H9 (cell line): ENCODE data around the gene PCNX2. TPM values are rescaled to one million over a fixed set of nuclear protein-coding genes. Genes with fewer than 3 reads are reported as not detected.

Experiments used
- DNase-seq: peaks from one replicate; pipeline ENCODE4 v3.0.0-alpha.2; 2017
- H2AFZ ChIP-seq: one replicate; pipeline ENCODE4 v1.6.1; 2013; ENCODE audit warnings: mild to moderate bottlenecking, low read length, control low read depth, moderate library complexity
- H2AK5ac ChIP-seq: 2 replicates; pipeline ENCODE4 v1.6.1; 2013; ENCODE audit warnings: low read length, control low read depth, mixed read lengths; ENCODE audit not compliant: insufficient read length
- H2BK120ac ChIP-seq: one replicate; pipeline ENCODE4 v1.6.1; 2013; ENCODE audit warnings: low read depth, mild to moderate bottlenecking, low read length, control low read depth, inconsistent platforms; ENCODE audit not compliant: poor library complexity, severe bottlenecking
- H2BK12ac ChIP-seq: 2 replicates; pipeline ENCODE4 v1.6.1; 2013; ENCODE audit warnings: low read length, control low read depth, mixed read lengths, low read depth; ENCODE audit not compliant: insufficient read length
- H2BK15ac ChIP-seq: 2 replicates; pipeline ENCODE4 v1.6.1; 2013; ENCODE audit warnings: low read depth, low read length, control low read depth
- H2BK20ac ChIP-seq: one replicate; pipeline ENCODE4 v1.6.1; 2013; ENCODE audit warnings: low read depth, mild to moderate bottlenecking, low read length, control low read depth, inconsistent platforms; ENCODE audit not compliant: poor library complexity, severe bottlenecking
- H2BK5ac ChIP-seq: 2 replicates; pipeline ENCODE4 v1.6.1; 2013; ENCODE audit warnings: low read length, control low read depth, mixed read lengths; ENCODE audit not compliant: insufficient read length
- H3K14ac ChIP-seq: 2 replicates; pipeline ENCODE4 v1.6.1; 2013; ENCODE audit warnings: low read length, control low read depth; ENCODE audit not compliant: insufficient read depth
- H3K18ac ChIP-seq: 2 replicates; pipeline ENCODE4 v1.6.1; 2013; ENCODE audit warnings: low read depth, mild to moderate bottlenecking, mixed read lengths, low read length, control low read depth; ENCODE audit not compliant: insufficient read length
- H3K23ac ChIP-seq: 2 replicates; pipeline ENCODE4 v1.6.1; 2013; ENCODE audit warnings: low read length, control low read depth, mixed read lengths, low read depth; ENCODE audit not compliant: insufficient read length
- H3K23me2 ChIP-seq: 2 replicates; pipeline ENCODE4 v1.6.1; 2013; ENCODE audit warnings: low read depth, mild to moderate bottlenecking, mixed read lengths, low read length, control low read depth; ENCODE audit not compliant: insufficient read length, poor library complexity, severe bottlenecking
- H3K27ac ChIP-seq: 2 replicates; pipeline ENCODE4 v1.5.1; 2013; ENCODE audit warnings: low read length, control low read depth, mixed read lengths, low read depth; ENCODE audit not compliant: insufficient read length
- H3K27me3 ChIP-seq: 2 replicates; pipeline ENCODE4 v1.6.1; 2013; ENCODE audit warnings: low read length, control low read depth, inconsistent platforms; ENCODE audit not compliant: insufficient read depth
- H3K4ac ChIP-seq: 2 replicates; pipeline ENCODE4 v1.6.1; 2013; ENCODE audit warnings: low read depth, mild to moderate bottlenecking, control low read depth, inconsistent platforms, low read length, moderate library complexity
- H3K4me1 ChIP-seq: 2 replicates; pipeline ENCODE4 v1.6.1; 2013; ENCODE audit warnings: low read length, control low read depth, inconsistent platforms; ENCODE audit not compliant: insufficient read depth
- H3K4me2 ChIP-seq: 2 replicates; pipeline ENCODE4 v1.6.1; 2013; ENCODE audit warnings: low read length, control low read depth, mixed read lengths; ENCODE audit not compliant: insufficient read length, insufficient read depth
- H3K56ac ChIP-seq: 2 replicates; pipeline ENCODE4 v1.6.1; 2013; ENCODE audit warnings: low read depth, mild to moderate bottlenecking, mixed read lengths, low read length, control low read depth; ENCODE audit not compliant: insufficient read length
- H3K79me1 ChIP-seq: 2 replicates; pipeline ENCODE4 v1.6.1; 2013; ENCODE audit warnings: low read depth, mild to moderate bottlenecking, moderate library complexity, low read length, control low read depth, inconsistent platforms; ENCODE audit not compliant: insufficient read depth, poor library complexity, severe bottlenecking
- H3K79me2 ChIP-seq: 2 replicates; pipeline ENCODE4 v1.6.1; 2013; ENCODE audit warnings: low read length, control low read depth, inconsistent platforms; ENCODE audit not compliant: insufficient read depth
- H3K9ac ChIP-seq: 2 replicates; pipeline ENCODE4 v1.6.1; 2013; ENCODE audit warnings: low read length, control low read depth, mixed read lengths; ENCODE audit not compliant: insufficient read length; ENCODE audit errors: extremely low read depth
- H3K9me3 ChIP-seq: one replicate; pipeline ENCODE4 v1.6.1; 2013; ENCODE audit warnings: low read depth, low read length, inconsistent platforms; ENCODE audit not compliant: control insufficient read depth
- H3T11ph ChIP-seq: one replicate; pipeline ENCODE4 v1.6.1; 2013; ENCODE audit warnings: mild to moderate bottlenecking, low read length, control low read depth, inconsistent platforms
- H4K20me1 ChIP-seq: one replicate; pipeline ENCODE4 v1.6.1; 2013; ENCODE audit not compliant: control insufficient read depth, insufficient read length, insufficient read depth
- H4K5ac ChIP-seq: 2 replicates; pipeline ENCODE4 v1.6.1; 2013; ENCODE audit warnings: low read depth, mild to moderate bottlenecking, mixed read lengths, low read length, control low read depth; ENCODE audit not compliant: insufficient read length
- H4K8ac ChIP-seq: replicated peaks from 2 replicates; pipeline ENCODE4 v1.6.1; 2013; ENCODE audit warnings: low read length, control low read depth, mixed read lengths, low read depth; ENCODE audit not compliant: insufficient read length
- H4K91ac ChIP-seq: 2 replicates; pipeline ENCODE4 v1.6.1; 2013; ENCODE audit warnings: low read depth, mild to moderate bottlenecking, moderate library complexity, mixed read lengths, low read length, control low read depth; ENCODE audit not compliant: insufficient read length
- H3K27ac Mint-ChIP-seq, 3 experiments: 2 replicates in 2 of 3; 3 replicates in 1 of 3; pipeline ENCODE4 v1.8.0; 2020 to 2021; ENCODE audit warnings: mixed read lengths in 3 of 3, mild to moderate bottlenecking in 1 of 3, moderate library complexity in 1 of 3
- H3K27me3 Mint-ChIP-seq: 2 replicates; pipeline ENCODE4 v1.8.0; 2021; ENCODE audit warnings: low read depth, mild to moderate bottlenecking, moderate library complexity, mixed read lengths
- H3K36me3 Mint-ChIP-seq, 3 experiments: 2 replicates in 2 of 3; 3 replicates in 1 of 3; pipeline ENCODE4 v1.8.0; 2020 to 2021; ENCODE audit warnings: low read depth in 3 of 3, mixed read lengths in 3 of 3; ENCODE audit not compliant: insufficient read depth in 1 of 3
- H3K4me1 Mint-ChIP-seq, 2 experiments: 2 replicates each; pipeline ENCODE4 v1.8.0; 2020; ENCODE audit warnings: mixed read lengths in 2 of 2
- H3K4me3 Mint-ChIP-seq, 2 experiments: 2 replicates in 1 of 2; 3 replicates in 1 of 2; pipeline ENCODE4 v1.8.0; 2020 to 2021; ENCODE audit warnings: mild to moderate bottlenecking in 2 of 2, mixed read lengths in 2 of 2, moderate library complexity in 1 of 2
- H3K9me3 Mint-ChIP-seq, 2 experiments: 2 replicates in 1 of 2; 3 replicates in 1 of 2; pipeline ENCODE4 v1.8.0; 2020; ENCODE audit warnings: mild to moderate bottlenecking in 2 of 2, mixed read lengths in 2 of 2, moderate library complexity in 1 of 2
- WGBS: extraction: QIAGEN DNeasy Blood & Tissue Kit; methylation state at CpG from one replicate; pipeline ENCODE4 v1.1.7; 2013; ENCODE audit warnings: missing lambda C conversion rate, low lambda C conversion rate, mixed read lengths; ENCODE audit not compliant: insufficient read length; ENCODE audit errors: extremely low coverage; 5-methylcytosine and 5-hydroxymethylcytosine counted together
- total RNA-seq: library from RNA; stranded (reverse); gene quantifications from 2 replicates; pipeline ENCODE4 v1.2.1, GENCODE V29; 2021
- TF ChIP-seq, protein P1 (sequence below): fragments of 200-600 bp; sonication (generic); conservative IDR thresholded peaks from 3 replicates; pipeline ENCODE4 v1.8.0; 2021; ENCODE audit warnings: antibody characterized with exemption, mild to moderate bottlenecking

The PCNX2 gene
- total RNA-seq, 1 experiment from 2014 or later, result 45.1 TPM

- Histone ChIP-seq H2BK5ac (no peak overlapping the region), H2BK120ac (no peak overlapping the region), H3K4me1 (no peaks in the 10 kb centered on the region), H4K91ac (no peak overlapping the region), H3K9ac (no peak overlapping the region), H3K79me2 (no peaks in the 10 kb centered on the region), H3K56ac (no peak overlapping the region), H3K14ac (no peak overlapping the region), H3K23ac (no peak overlapping the region), H2AFZ (no peak overlapping the region), H3K79me1 (no peaks in the 10 kb centered on the region), H3K27me3 (no peaks in the 10 kb centered on the region), H2AK5ac (no peak overlapping the region), H3K4me2 (no peak overlapping the region), H3K27ac (no peak overlapping the region), H4K8ac (no peak overlapping the region), H2BK12ac (no peak overlapping the region), H3T11ph (no peak overlapping the region), H4K5ac (no peak overlapping the region), H2BK15ac (no peak overlapping the region), H3K4ac (no peak overlapping the region), H3K23me2 (no peaks in the 10 kb centered on the region), H4K20me1 (no peaks in the 10 kb centered on the region), H3K9me3 (no peaks in the 10 kb centered on the region), H3K18ac (no peak overlapping the region), H2BK20ac (no peak overlapping the region)
- WGBS, result no CpG with 5 or more reads among the region's 14 CpGs
- Mint-ChIP-seq H3K4me1 (peaks cover 8 to 10% of the 10 kb centered on the region in 2 experiments), H3K27me3 (peaks cover 2% of the 10 kb centered on the region; the same call in 1 of the 2 replicates), H3K4me3 (no peak overlapping the region), H3K36me3 (peaks cover 3 to 11% (median 10%) of the 10 kb centered on the region in 3 experiments; a peak in 6 of 7 replicates), H3K9me3 (no peaks in the 10 kb centered on the region), H3K27ac (no peak overlapping the region)
- no peak for DNase-seq
- TF ChIP-seq, protein P1, sequence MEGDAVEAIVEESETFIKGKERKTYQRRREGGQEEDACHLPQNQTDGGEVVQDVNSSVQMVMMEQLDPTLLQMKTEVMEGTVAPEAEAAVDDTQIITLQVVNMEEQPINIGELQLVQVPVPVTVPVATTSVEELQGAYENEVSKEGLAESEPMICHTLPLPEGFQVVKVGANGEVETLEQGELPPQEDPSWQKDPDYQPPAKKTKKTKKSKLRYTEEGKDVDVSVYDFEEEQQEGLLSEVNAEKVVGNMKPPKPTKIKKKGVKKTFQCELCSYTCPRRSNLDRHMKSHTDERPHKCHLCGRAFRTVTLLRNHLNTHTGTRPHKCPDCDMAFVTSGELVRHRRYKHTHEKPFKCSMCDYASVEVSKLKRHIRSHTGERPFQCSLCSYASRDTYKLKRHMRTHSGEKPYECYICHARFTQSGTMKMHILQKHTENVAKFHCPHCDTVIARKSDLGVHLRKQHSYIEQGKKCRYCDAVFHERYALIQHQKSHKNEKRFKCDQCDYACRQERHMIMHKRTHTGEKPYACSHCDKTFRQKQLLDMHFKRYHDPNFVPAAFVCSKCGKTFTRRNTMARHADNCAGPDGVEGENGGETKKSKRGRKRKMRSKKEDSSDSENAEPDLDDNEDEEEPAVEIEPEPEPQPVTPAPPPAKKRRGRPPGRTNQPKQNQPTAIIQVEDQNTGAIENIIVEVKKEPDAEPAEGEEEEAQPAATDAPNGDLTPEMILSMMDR, result no peak
Measured at GRCh38 chr1:232983375-232983774, 312.1 kb downstream of the PCNX2 start.
